H1 (cell line): ENCODE data around the gene KRTAP12-3. TPM values are rescaled to one million over a fixed set of nuclear protein-coding genes. Genes with fewer than 3 reads are reported as not detected.

ENCODE experiments used
- CTCF ChIA-PET: fragments of 300-600 bp; sonication (Branson Sonifier 250); formaldehyde crosslinking; loops from one replicate; lab custom pipeline; 2021; ENCODE audit not compliant: partially characterized antibody; lab: Charles Lee
- POLR2A ChIA-PET: fragments of 300-600 bp; sonication (Branson Sonifier 250); formaldehyde crosslinking; loops from one replicate; lab custom pipeline; 2021; ENCODE audit warnings: inconsistent platforms; ENCODE audit not compliant: partially characterized antibody; lab: Charles Lee
- DNase-seq, 2 experiments: peaks; one replicate each; pipeline versions ENCODE4 v3.0.0 to v3.0.0-alpha.2; 2010 to 2022; ENCODE audit warnings: low spot score in 2 of 2, low read depth in 1 of 2, mixed read lengths in 1 of 2
- FAIRE-seq: peaks from 2 replicates; lab custom pipeline; 2011; peaks lifted over from hg19 to GRCh38; lab: Jason Lieb, UNC
- H2AFZ ChIP-seq: 2 replicates; pipeline ENCODE4 v1.8.1; 2012; ENCODE audit warnings: low read length, inconsistent platforms
- H2AK5ac ChIP-seq: 2 replicates; pipeline ENCODE4 v1.6.1; 2013; ENCODE audit warnings: low read depth, low read length
- H2BK120ac ChIP-seq: replicated peaks from 2 replicates; pipeline ENCODE3; 2013; ENCODE audit warnings: low read depth, low read length, inconsistent platforms
- H2BK12ac ChIP-seq: 2 replicates; pipeline ENCODE4 v1.6.1; 2013; ENCODE audit warnings: low read depth, low read length
- H2BK15ac ChIP-seq: 2 replicates; pipeline ENCODE4 v1.6.1; 2013; ENCODE audit warnings: low read length
- H2BK20ac ChIP-seq: 2 replicates; pipeline ENCODE4 v1.6.1; 2013; ENCODE audit warnings: low read length
- H2BK5ac ChIP-seq: 2 replicates; pipeline ENCODE4 v1.6.1; 2013; ENCODE audit warnings: low read depth, low read length
- H3K14ac ChIP-seq: 2 replicates; pipeline ENCODE4 v1.6.1; 2013; ENCODE audit warnings: inconsistent platforms; ENCODE audit not compliant: insufficient read length
- H3K18ac ChIP-seq: 2 replicates; pipeline ENCODE4 v1.6.1; 2013; ENCODE audit warnings: low read length; ENCODE audit errors: extremely low read depth
- H3K23ac ChIP-seq: 2 replicates; pipeline ENCODE4 v1.6.1; 2013; ENCODE audit warnings: inconsistent platforms; ENCODE audit not compliant: insufficient read length
- H3K23me2 ChIP-seq: 2 replicates; pipeline ENCODE4 v1.6.1; 2013; ENCODE audit warnings: low read depth, low read length
- H3K27ac ChIP-seq: 2 replicates; pipeline ENCODE4 v1.6.1; 2011; ENCODE audit warnings: low read depth, low read length, inconsistent platforms
- H3K27me3 ChIP-seq, 4 experiments: replicated peaks in 1 of 4; 1 replicate in 1 of 4; 2 replicates in 3 of 4; pipeline versions ENCODE4 v1.6.1 to v1.8.1; 2011 to 2013; ENCODE audit warnings: low read length in 3 of 4, mild to moderate bottlenecking in 3 of 4, inconsistent platforms in 2 of 4, mixed read lengths in 2 of 4, moderate library complexity in 1 of 4; ENCODE audit not compliant: control insufficient read depth in 3 of 4, insufficient read depth in 3 of 4; ENCODE audit errors: extremely low read depth in 1 of 4
- H3K36me3 ChIP-seq, 4 experiments: 2 replicates each; pipeline versions ENCODE4 v1.6.1 to v1.8.1; 2011 to 2013; ENCODE audit warnings: mild to moderate bottlenecking in 4 of 4, low read length in 3 of 4, moderate library complexity in 2 of 4, control low read depth in 1 of 4, inconsistent platforms in 1 of 4; ENCODE audit not compliant: insufficient read depth in 4 of 4, control insufficient read depth in 2 of 4
- H3K4ac ChIP-seq: replicated peaks from 2 replicates; pipeline ENCODE3; 2013; ENCODE audit warnings: low read length, low read depth, mixed read lengths, inconsistent platforms; ENCODE audit not compliant: insufficient read length
- H3K4me1 ChIP-seq, 4 experiments: replicated peaks in 1 of 4; 1 replicate in 1 of 4; 2 replicates in 3 of 4; pipeline versions ENCODE4 v1.6.1 to v1.8.1; 2011 to 2013; ENCODE audit warnings: low read length in 3 of 4, inconsistent platforms in 2 of 4, mixed read lengths in 1 of 4; ENCODE audit not compliant: insufficient read depth in 4 of 4, control insufficient read depth in 3 of 4
- H3K4me2 ChIP-seq, 2 experiments: 2 replicates each; pipeline versions ENCODE4 v1.6.1 to v1.8.1; 2011 to 2013; ENCODE audit warnings: low read depth in 2 of 2, low read length in 2 of 2, control low read depth in 1 of 2, inconsistent platforms in 1 of 2, mild to moderate bottlenecking in 1 of 2; ENCODE audit not compliant: insufficient read depth in 1 of 2
- H3K4me3 ChIP-seq, 4 experiments: fragments of 200-600, 300-600 bp in 1 of 4; sonication (generic), shearing (Covaris generic), sonication (Bioruptor Twin) in 1 of 4; 2 replicates each; pipeline versions ENCODE4 v1.5.1 to v1.8.1; 2011 to 2016; ENCODE audit warnings: low read length in 4 of 4, low read depth in 3 of 4, control low read depth in 2 of 4, inconsistent platforms in 2 of 4, mild to moderate bottlenecking in 2 of 4, mixed read lengths in 1 of 4, moderate library complexity in 1 of 4; ENCODE audit not compliant: insufficient read depth in 2 of 4; ENCODE audit errors: extremely low read depth in 1 of 4
- H3K56ac ChIP-seq: replicated peaks from 2 replicates; pipeline ENCODE3; 2013; ENCODE audit warnings: low read depth, mild to moderate bottlenecking, mixed read lengths, low read length, inconsistent platforms; ENCODE audit not compliant: insufficient read length
- H3K79me1 ChIP-seq: 2 replicates; pipeline ENCODE4 v1.6.1; 2013; ENCODE audit warnings: low read depth, low read length, control low read depth
- H3K79me2 ChIP-seq, 2 experiments: 2 replicates each; pipeline versions ENCODE4 v1.6.1 to v1.8.1; 2012 to 2013; ENCODE audit warnings: low read length in 2 of 2, mild to moderate bottlenecking in 2 of 2, inconsistent platforms in 1 of 2; ENCODE audit not compliant: insufficient read depth in 2 of 2, control insufficient read depth in 1 of 2
- H3K9ac ChIP-seq, 4 experiments: replicated peaks in 1 of 4; 1 replicate in 1 of 4; 2 replicates in 3 of 4; pipeline versions ENCODE4 v1.6.1 to v1.8.1; 2011 to 2013; ENCODE audit warnings: low read depth in 3 of 4, low read length in 3 of 4, control low read depth in 2 of 4, mild to moderate bottlenecking in 2 of 4, moderate library complexity in 2 of 4, inconsistent platforms in 1 of 4; ENCODE audit errors: extremely low read depth in 1 of 4
- H3K9me3 ChIP-seq, 2 experiments: 2 replicates each; pipeline versions ENCODE4 v1.6.1 to v1.8.1; 2012 to 2013; ENCODE audit warnings: mild to moderate bottlenecking in 2 of 2, moderate library complexity in 2 of 2, control low read depth in 1 of 2, inconsistent platforms in 1 of 2, low read depth in 1 of 2, low read length in 1 of 2, mixed read lengths in 1 of 2; ENCODE audit not compliant: insufficient read depth in 2 of 2
- H4K20me1 ChIP-seq, 2 experiments: replicated peaks in 1 of 2; 2 replicates each; pipeline versions ENCODE3 to v1.8.1; 2011 to 2013; ENCODE audit warnings: inconsistent platforms in 2 of 2, low read length in 2 of 2, mild to moderate bottlenecking in 1 of 2; ENCODE audit not compliant: insufficient read depth in 2 of 2, control insufficient read depth in 1 of 2
- H4K5ac ChIP-seq: 2 replicates; pipeline ENCODE4 v1.6.1; 2013; ENCODE audit warnings: low read length, low read depth, mixed read lengths, inconsistent platforms; ENCODE audit not compliant: insufficient read length
- H4K8ac ChIP-seq: 2 replicates; pipeline ENCODE4 v1.8.0; 2013; ENCODE audit warnings: mild to moderate bottlenecking, moderate library complexity, low read length, inconsistent platforms; ENCODE audit not compliant: insufficient read depth; ENCODE audit errors: extremely low read depth
- H4K91ac ChIP-seq: replicated peaks from 2 replicates; pipeline ENCODE3; 2013; ENCODE audit warnings: low read length, mixed read lengths, inconsistent platforms; ENCODE audit not compliant: insufficient read length
- BCL11A ChIP-seq, 2 experiments: IDR thresholded peaks; one replicate each; pipeline ENCODE4 v1.6.1; 2011; ENCODE audit warnings: low read depth in 2 of 2, low read length in 2 of 2, mild to moderate bottlenecking in 2 of 2
- BRCA1 ChIP-seq: IDR thresholded peaks from 2 replicates; pipeline ENCODE4 v1.6.1; 2012; ENCODE audit warnings: low read depth, low read length, improper control_type of control experiment
- CEBPB ChIP-seq: IDR thresholded peaks from 2 replicates; pipeline ENCODE4 v1.6.1; 2012; ENCODE audit warnings: low read depth, low read length
- CHD1 ChIP-seq: IDR thresholded peaks from 2 replicates; pipeline ENCODE4 v1.6.1; 2012; ENCODE audit warnings: low read depth, low read length, improper control_type of control experiment
- FOSL1 ChIP-seq: IDR thresholded peaks from 2 replicates; pipeline ENCODE4 v1.6.1; 2011; ENCODE audit warnings: mild to moderate bottlenecking, low read depth, low read length, moderate library complexity; ENCODE audit not compliant: insufficient read depth
- GTF2F1 ChIP-seq: IDR thresholded peaks from 2 replicates; pipeline ENCODE4 v1.6.1; 2012; ENCODE audit warnings: low read depth, low read length, improper control_type of control experiment, borderline replicate concordance
- KDM5A ChIP-seq: fragments of 200-600 bp; IDR thresholded peaks from 2 replicates; pipeline ENCODE4 v1.7.1; 2012; ENCODE audit warnings: mild to moderate bottlenecking, low read length, inconsistent platforms, mixed read lengths
- PHF8 ChIP-seq: fragments of 200-600 bp; sonication (generic); conservative IDR thresholded peaks from 2 replicates; pipeline ENCODE4 v1.7.1; 2012; ENCODE audit warnings: low read depth, mild to moderate bottlenecking, inconsistent platforms, low read length, moderate library complexity
- YY1 ChIP-seq: IDR thresholded peaks from 2 replicates; pipeline ENCODE4 v1.6.1; 2011; ENCODE audit warnings: low read depth, mild to moderate bottlenecking, low read length
- WGBS, 2 experiments: shearing (Covaris generic) in 1 of 2; methylation state at CpG; one replicate each; pipeline versions ENCODE4 v1.1.6 to v1.1.7; 2013 to 2015; ENCODE audit warnings: low lambda C conversion rate in 2 of 2, mixed read lengths in 2 of 2, inconsistent platforms in 1 of 2, low coverage in 1 of 2, missing lambda C conversion rate in 1 of 2; ENCODE audit not compliant: insufficient replicate concordance in 2 of 2, insufficient coverage in 1 of 2, insufficient read length in 1 of 2; ENCODE audit errors: extremely low coverage in 1 of 2, missing lambda C conversion rate in 1 of 2; 5-methylcytosine and 5-hydroxymethylcytosine counted together
- polyA plus RNA-seq, 7 experiments: library from polyadenylated mRNA; depleted of rRNA in 3 of 7; stranded (reverse) in 5 of 7; unstranded in 2 of 7; fragments of >200 nt in 5 of 7; fragments of 200-250 nt in 2 of 7; gene quantifications; 1 replicate in 5 of 7; 2 replicates in 1 of 7; 4 replicates in 1 of 7; pipeline versions ENCODE4 v1.2.1 to v1.2.3, GENCODE V29; 2011 to 2013; ENCODE audit warnings: missing spikeins in 2 of 7, mixed read lengths in 2 of 7
- total RNA-seq: library from RNA; stranded (reverse); fragmentation: NEBNext Ultra II Directional; extraction: Animal tissue kit (Norgen Biotek cat#: 25700); gene quantifications from 2 replicates; pipeline ENCODE4 v1.2.1, GENCODE V29; 2021
- TF ChIP-seq, protein P1 (sequence below): IDR thresholded peaks from 2 replicates; pipeline ENCODE4 v1.6.1; 2011; ENCODE audit warnings: low read length, improper control_type of control experiment

The KRTAP12-3 gene
- total and polyA plus RNA-seq, 2 of the 8 experiments (the other 6 are each of a cell fraction or from before 2014, with no cell fraction given), result not detected

DNA sequence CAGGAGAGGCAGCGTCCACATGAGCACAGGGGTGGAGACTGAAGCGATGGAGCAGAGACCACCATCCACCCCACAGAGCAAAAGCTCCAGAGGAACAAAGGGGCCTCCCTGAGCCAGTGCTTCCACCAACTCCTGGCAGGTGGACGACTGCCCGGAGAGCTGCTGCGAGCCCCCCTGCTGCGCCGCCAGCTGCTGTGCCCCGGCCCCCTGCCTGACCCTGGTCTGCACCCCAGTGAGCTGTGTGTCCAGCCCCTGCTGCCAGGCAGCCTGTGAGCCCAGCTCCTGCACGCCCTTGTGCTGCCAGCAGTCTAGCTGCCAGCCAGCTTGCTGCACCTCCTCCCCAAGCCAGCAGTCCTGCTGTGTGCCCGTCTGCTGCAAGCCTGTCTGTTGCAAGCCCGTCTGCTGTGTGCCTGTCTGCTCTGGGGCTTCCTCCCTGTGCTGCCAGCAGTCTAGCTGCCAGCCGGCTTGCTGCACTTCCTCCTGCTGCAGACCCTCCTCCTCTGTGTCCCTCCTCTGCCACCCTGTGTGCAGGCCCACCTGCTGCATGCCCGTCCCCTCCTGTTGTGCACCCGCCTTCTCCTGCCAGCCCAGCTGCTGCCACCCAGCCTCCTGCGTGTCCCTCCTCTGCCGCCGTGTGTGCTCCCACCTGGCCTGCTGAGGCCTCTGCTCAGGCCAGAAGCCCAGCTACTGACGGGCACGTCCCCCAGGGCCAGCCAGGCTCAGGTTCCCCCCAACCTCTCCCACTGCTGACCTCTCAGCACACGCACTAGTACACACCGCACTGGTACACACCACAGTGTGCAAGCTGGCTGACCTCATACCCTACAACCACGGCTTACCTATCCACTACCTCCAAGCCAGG is 44.6 kb downstream of the KRTAP12-3 start:
- CTCF ChIA-PET, result interaction anchor here (1.3 to 3.6 kb wide), 6 partner anchors 8 to 192 kb away, joined by 3 to 14 read pairs (median 6); partner anchors contain the start of genes KRTAP10-9 and TSPEAR
- no peak for TF ChIP-seq BCL11A (IDR thresholded peaks at IDR 0.05; ENCODE audit: low read depth in 2 of 2, low read length in 2 of 2)
- no peak for TF ChIP-seq CHD1
- no peak for TF ChIP-seq FOSL1
- no peak for TF ChIP-seq YY1
- no peak for TF ChIP-seq GTF2F1
- TF ChIP-seq KDM5A, result no peak
- no peak for TF ChIP-seq PHF8
- no peak for TF ChIP-seq CEBPB
- no peak for TF ChIP-seq BRCA1
- TF ChIP-seq, protein P1, sequence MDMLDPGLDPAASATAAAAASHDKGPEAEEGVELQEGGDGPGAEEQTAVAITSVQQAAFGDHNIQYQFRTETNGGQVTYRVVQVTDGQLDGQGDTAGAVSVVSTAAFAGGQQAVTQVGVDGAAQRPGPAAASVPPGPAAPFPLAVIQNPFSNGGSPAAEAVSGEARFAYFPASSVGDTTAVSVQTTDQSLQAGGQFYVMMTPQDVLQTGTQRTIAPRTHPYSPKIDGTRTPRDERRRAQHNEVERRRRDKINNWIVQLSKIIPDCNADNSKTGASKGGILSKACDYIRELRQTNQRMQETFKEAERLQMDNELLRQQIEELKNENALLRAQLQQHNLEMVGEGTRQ, result no peak

More for the DNA sequence above, 44.6 kb downstream of the KRTAP12-3 start:
- H3K56ac ChIP-seq, result peak overlapping the region; percentile 79
- peaks cover 3 to 59% (median 48%) of the 10 kb centered on the region in 4 experiments for H3K4me1 ChIP-seq
- H3K4ac ChIP-seq, result peak overlapping the region; percentile 99
- FAIRE-seq, result no peak
- H4K8ac ChIP-seq, result peak overlapping the region; percentile 45
- peak overlapping the region; percentile 98; the same call in 1 of the 2 replicates for H2BK20ac ChIP-seq
- peak overlapping the region; percentile 87 for H2BK120ac ChIP-seq
- peak overlapping the region; percentile 56 for H3K14ac ChIP-seq
- H3K9ac ChIP-seq, result no peak overlapping the region; a peak in 1 of 7 replicates
- H3K79me1 ChIP-seq, result peaks cover 3% of the 10 kb centered on the region; the same call in 1 of the 2 replicates
- no peaks in the 10 kb centered on the region for H3K9me3 ChIP-seq
- peak overlapping the region; percentile 90 for H2BK5ac ChIP-seq
- POLR2A ChIA-PET, result interaction anchor here (1.1 to 2.8 kb wide), 3 partner anchors 38 to 99 kb away, joined by 3 to 7 read pairs (median 4); partner anchors contain the start of gene UBE2G2
- H3K4me3 ChIP-seq, result no peak overlapping the region
- H2AK5ac ChIP-seq, result peak overlapping the region; percentile 96
- H3K18ac ChIP-seq, result peak overlapping the region; percentile 89
- 79% methylated on average over 19 of the region's 22 CpGs; no CpG with 5 or more reads in 1 of the 2 experiments for WGBS, 2 experiments
- H3K36me3 ChIP-seq, result no peaks in the 10 kb centered on the region
- H4K91ac ChIP-seq, result peak overlapping the region; percentile 99
- no peak for DNase-seq
- no peak overlapping the region for H3K23ac ChIP-seq
- peaks cover 15% of the 10 kb centered on the region for H3K23me2 ChIP-seq
- H3K27me3 ChIP-seq, result peaks cover 0 to 12% (median 10%) of the 10 kb centered on the region in 4 experiments; a peak in 5 of 7 replicates
- H2AFZ ChIP-seq, result no peak overlapping the region
- H2BK12ac ChIP-seq, result peak overlapping the region; percentile 95
- peak overlapping the region; percentile 84 for H4K5ac ChIP-seq
- H3K79me2 ChIP-seq, result no peaks in the 10 kb centered on the region
- peak overlapping the region in 1 of 2 experiments; percentile 77; a peak in 2 of 4 replicates for H3K4me2 ChIP-seq
- H2BK15ac ChIP-seq, result peak overlapping the region; percentile 99
- no peak overlapping the region for H3K27ac ChIP-seq
- H4K20me1 ChIP-seq, result peaks cover 0 to 4% of the 10 kb centered on the region in 2 experiments
